Left lung (tissue), 14 donors: ENCODE measurements around the gene SLC9A6. TPM values are rescaled to one million over a fixed set of nuclear protein-coding genes. Genes with fewer than 3 reads are reported as not detected.

Experiments
- ATAC-seq: fragments of 200-7000 bp; cut with Tn5 transposase; one replicate; pipeline ENCODE4 v1.9.1; 2020; ENCODE audit warnings: moderate library complexity
- DNase-seq, 4 donors: peaks; one replicate each; pipeline ENCODE4 v3.0.0-alpha.2; 2013 to 2020
- H3K27ac ChIP-seq, 2 donors: fragments of 200-600 bp; sonication (generic) in 1 of 2; one replicate each; pipeline versions ENCODE4 v1.5.0 to v1.8.0; 2020 to 2021
- H3K27me3 ChIP-seq, 2 donors: fragments of 200-600 bp; sonication (generic) in 1 of 2; one replicate each; pipeline versions ENCODE4 v1.5.0 to v1.8.0; 2020 to 2021
- H3K36me3 ChIP-seq, 2 donors: fragments of 200-600 bp; sonication (generic) in 1 of 2; one replicate each; pipeline versions ENCODE4 v1.5.0 to v1.8.0; 2020 to 2021
- H3K4me1 ChIP-seq, 2 donors: fragments of 200-600 bp; one replicate each; pipeline ENCODE4 v1.8.0; 2021
- H3K4me3 ChIP-seq, 2 donors: fragments of 200-600 bp; sonication (generic) in 1 of 2; one replicate each; pipeline versions ENCODE4 v1.5.0 to v1.8.0; 2020 to 2021; ENCODE audit warnings: mild to moderate bottlenecking in 1 of 2
- H3K9me3 ChIP-seq, 2 donors: fragments of 200-600 bp; sonication (generic) in 1 of 2; one replicate each; pipeline versions ENCODE4 v1.5.0 to v1.8.0; 2020 to 2021
- CTCF ChIP-seq, 2 donors: fragments of 200-600 bp; sonication (generic) in 1 of 2; IDR thresholded peaks; one replicate each; pipeline versions ENCODE4 v1.5.0 to v1.8.0; 2021; ENCODE audit warnings: antibody characterized with exemption in 2 of 2
- intact Hi-C, 2 donors: fragments of 100-400 bp; cut with DNase I; formaldehyde crosslinking; loops; one replicate each; pipeline versions ENCODE4 v1.11.2 to v1.14.2; 2022
- long read RNA-seq, 12 donors: library from polyadenylated mRNA in 2 of 12; unstranded in 2 of 12; transcript quantifications; one replicate each; pipeline ENCODE4 v2.0.0 and lab custom pipeline, GENCODE V29; 2019 to 2026
- polyA plus RNA-seq, 6 donors: library from polyadenylated mRNA; unstranded; fragments of 120-200 nt; gene quantifications; one replicate each; pipeline ENCODE4 v1.2.1, GENCODE V29; 2013; ENCODE audit not compliant: insufficient read length in 6 of 6
- total RNA-seq, 2 donors: library from RNA; stranded (reverse); fragmentation: NEBNext Ultra II Directional; extraction: Animal tissue kit (Norgen Biotek cat#: 25700); gene quantifications; one replicate each; pipeline ENCODE4 v1.2.1, GENCODE V29; 2021
- donor health status: DM: no; HTN: yes; CAD: no.
- donor health status: DM: no; HTN: no; CAD: no.

The SLC9A6 gene
- total RNA-seq (10 to 100 TPM; 15.1 to 17.1 TPM), polyA plus RNA-seq (10 to 100 TPM; 20.5 to 24.3 (median 22.0) TPM)
- long read RNA-seq, donor 1, partial matches to known transcripts = 0 of 1 reads
- long read RNA-seq, donor 1, other reads (novel, unspliced or antisense) = 0 of 1 reads
- long read RNA-seq, donor 2 = 0 reads
- long read RNA-seq, donor 3, partial matches to known transcripts = 0 of 8 reads
- long read RNA-seq, donor 3, other reads (novel, unspliced or antisense) = 8 of 8 reads
- long read RNA-seq, donor 4, partial matches to known transcripts = 0 of 1 reads
- long read RNA-seq, donor 4, other reads (novel, unspliced or antisense) = 1 of 1 reads
- long read RNA-seq, donor 5, partial matches to known transcripts = 0 of 1 reads
- long read RNA-seq, donor 5, other reads (novel, unspliced or antisense) = 0 of 1 reads
- long read RNA-seq, donor 6 = 0 reads
- long read RNA-seq, donor 7, partial matches to known transcripts = 0 of 1 reads
- long read RNA-seq, donor 7, other reads (novel, unspliced or antisense) = 0 of 1 reads
- long read RNA-seq, donor 8 = 0 reads
- long read RNA-seq, donor 9 = 0 reads
- long read RNA-seq, donor 10, full-length matches to known transcripts = 1 of 1 reads
- long read RNA-seq, donor 10, partial matches to known transcripts = 0 of 1 reads
- long read RNA-seq, donor 10, other reads (novel, unspliced or antisense) = 0 of 1 reads
- long read RNA-seq, donor 11, partial matches to known transcripts = 0 of 19 reads
- long read RNA-seq, donor 11, other reads (novel, unspliced or antisense) = 17 of 19 reads
- long read RNA-seq, donor 12, partial matches to known transcripts = 20 of 20 reads
- long read RNA-seq, donor 12, other reads (novel, unspliced or antisense) = 0 of 20 reads

DNA sequence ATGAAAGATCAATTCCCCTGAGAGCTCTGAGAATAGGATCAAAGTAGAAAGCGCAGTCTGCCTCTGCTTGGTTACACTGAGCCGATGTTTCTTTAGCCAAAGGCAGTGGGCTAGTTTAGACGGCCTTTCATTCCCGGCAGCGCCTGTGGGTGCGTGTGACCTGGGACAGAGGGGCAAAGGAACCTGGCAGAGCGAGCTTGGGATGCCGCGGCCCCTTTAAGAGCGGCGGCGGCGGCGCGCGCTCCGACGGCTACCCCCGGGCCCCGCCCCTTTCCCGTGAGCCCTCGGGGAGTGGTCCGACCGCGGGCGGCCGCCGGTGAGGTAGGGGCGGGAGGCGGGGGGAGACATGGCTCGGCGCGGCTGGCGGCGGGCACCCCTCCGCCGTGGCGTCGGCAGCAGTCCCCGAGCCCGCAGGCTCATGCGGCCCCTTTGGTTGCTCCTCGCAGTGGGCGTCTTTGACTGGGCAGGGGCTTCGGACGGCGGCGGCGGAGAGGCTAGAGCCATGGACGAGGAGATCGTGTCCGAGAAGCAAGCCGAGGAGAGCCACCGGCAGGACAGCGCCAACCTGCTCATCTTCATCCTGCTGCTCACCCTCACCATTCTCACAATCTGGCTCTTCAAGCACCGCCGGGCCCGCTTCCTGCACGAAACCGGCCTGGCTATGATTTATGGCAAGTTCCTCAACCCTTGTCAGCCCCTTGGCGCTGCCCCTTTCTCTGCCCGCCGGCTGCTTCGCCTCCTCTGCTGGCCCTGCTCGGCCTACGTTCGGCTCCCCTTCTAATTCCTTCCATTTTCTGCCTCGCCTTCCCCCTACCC, at the start of gene SLC9A6:
Gene SLC9A6 (plus strand): TSS at position 279 of the 816 bp plus-strand sequence. CDS start 224 bp downstream, at position 503.
- TF ChIP-seq CTCF (IDR thresholded peaks at IDR 0.05) = no peak
- ATAC-seq (peak; percentile 98), DNase-seq (peak; percentile 60 to 93 (median 78))
- Histone ChIP-seq H3K9me3 (no peaks in the 10 kb centered on the region), H3K36me3 (no peaks in the 10 kb centered on the region), H3K4me1 (peaks cover 4 to 18% of the 10 kb centered on the region in 2 donors), H3K27ac (peak within 1 kb of the TSS; percentile 63 to 73), H3K4me3 (peak within 1 kb of the TSS; percentile 52 to 65), H3K27me3 (no peaks in the 10 kb centered on the region)
- intact Hi-C loops = no loop called here

- H3K36me3 ChIP-seq = no peaks in the 10 kb centered on the region
- no peaks in the 10 kb centered on the region for H3K9me3 ChIP-seq
- H3K4me3 ChIP-seq = no peak overlapping the region
- no peak overlapping the region for H3K27ac ChIP-seq
- no peaks in the 10 kb centered on the region for H3K4me1 ChIP-seq
- ATAC-seq = no peak
- no peak for TF ChIP-seq CTCF (IDR thresholded peaks at IDR 0.05)
- intact Hi-C loops = no loop called here
- no peaks in the 10 kb centered on the region for H3K27me3 ChIP-seq
- DNase-seq = no peak
Observed at GRCh38 chrX:135944486-135944885, 40.7 kb upstream of the SLC9A6 start.

GRCh38 chrX:135951291-135951690, 33.9 kb upstream of the SLC9A6 start:
- H3K36me3 ChIP-seq = no peaks in the 10 kb centered on the region
- no peak overlapping the region for H3K27ac ChIP-seq
- H3K9me3 ChIP-seq = no peaks in the 10 kb centered on the region
- intact Hi-C loops = no loop called here
- H3K27me3 ChIP-seq = no peaks in the 10 kb centered on the region
- no peak for TF ChIP-seq CTCF (IDR thresholded peaks at IDR 0.05)
- DNase-seq (no peak), ATAC-seq (no peak)
- no peak overlapping the region for H3K4me3 ChIP-seq
- H3K4me1 ChIP-seq = no peaks in the 10 kb centered on the region

- peak in 2 of 4 donors; percentile 16 to 26 for DNase-seq
- no peak for TF ChIP-seq CTCF (IDR thresholded peaks at IDR 0.05)
- intact Hi-C loops = no loop called here
- Histone ChIP-seq H3K4me1 (peaks cover 0 to 16% of the 10 kb centered on the region in 2 donors), H3K4me3 (peak overlapping the region; percentile 54 to 64), H3K36me3 (no peaks in the 10 kb centered on the region), H3K9me3 (no peaks in the 10 kb centered on the region), H3K27me3 (no peaks in the 10 kb centered on the region), H3K27ac (peak overlapping the region; percentile 83 to 92)
- peak; percentile 55 for ATAC-seq
Observed at GRCh38 chrX:135973025-135973547, 12.1 kb upstream of the SLC9A6 start.
